ENCODE data around the gene RAB27A. TPM values are rescaled to one million over a fixed set of nuclear protein-coding genes. Genes with fewer than 3 reads are reported as not detected.

The RAB27A gene
- total and polyA plus RNA-seq, 10 of the 15 experiments (the other 5 are each of a cell fraction or from before 2014, with no cell fraction given) = 13.3 to 139 (median 35.2) TPM

GRCh38 chr15:55279746-55280351, 9.8 kb downstream of the RAB27A start (continued):
- TF ChIP-seq ZNF384 (IDR thresholded peaks at IDR 0.05; ENCODE audit: borderline replicate concordance, low read depth, low read length) (peak; percentile 87), FOXM1 (IDR thresholded peaks at IDR 0.05; ENCODE audit: low read depth, low read length) (peak; percentile 75; the same call in 1 of the 2 replicates), MTA2 (IDR thresholded peaks at IDR 0.05; ENCODE audit: low read depth) (peak; percentile 49; the same call in 1 of the 2 replicates), SKIL (IDR thresholded peaks at IDR 0.05; ENCODE audit: low read depth, poor library complexity, severe bottlenecking) (peak; percentile 90), CEBPB (IDR thresholded peaks at IDR 0.05; ENCODE audit: borderline replicate concordance in 1 of 2, low read depth in 2 of 2, low read length in 2 of 2) (peak in 1 of 2 experiments; percentile 51; a peak in 1 of 4 replicates), ASH2L (IDR thresholded peaks at IDR 0.05; ENCODE audit: borderline replicate concordance, low read depth) (no peak), NFYB (IDR thresholded peaks at IDR 0.05; ENCODE audit: insufficient read depth, low read depth, low read length) (no peak)
- TF ChIP-seq, protein P1, sequence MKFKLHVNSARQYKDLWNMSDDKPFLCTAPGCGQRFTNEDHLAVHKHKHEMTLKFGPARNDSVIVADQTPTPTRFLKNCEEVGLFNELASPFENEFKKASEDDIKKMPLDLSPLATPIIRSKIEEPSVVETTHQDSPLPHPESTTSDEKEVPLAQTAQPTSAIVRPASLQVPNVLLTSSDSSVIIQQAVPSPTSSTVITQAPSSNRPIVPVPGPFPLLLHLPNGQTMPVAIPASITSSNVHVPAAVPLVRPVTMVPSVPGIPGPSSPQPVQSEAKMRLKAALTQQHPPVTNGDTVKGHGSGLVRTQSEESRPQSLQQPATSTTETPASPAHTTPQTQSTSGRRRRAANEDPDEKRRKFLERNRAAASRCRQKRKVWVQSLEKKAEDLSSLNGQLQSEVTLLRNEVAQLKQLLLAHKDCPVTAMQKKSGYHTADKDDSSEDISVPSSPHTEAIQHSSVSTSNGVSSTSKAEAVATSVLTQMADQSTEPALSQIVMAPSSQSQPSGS (IDR thresholded peaks at IDR 0.05; ENCODE audit: low read length) = peak; percentile 98
- TF ChIP-seq, protein P2, sequence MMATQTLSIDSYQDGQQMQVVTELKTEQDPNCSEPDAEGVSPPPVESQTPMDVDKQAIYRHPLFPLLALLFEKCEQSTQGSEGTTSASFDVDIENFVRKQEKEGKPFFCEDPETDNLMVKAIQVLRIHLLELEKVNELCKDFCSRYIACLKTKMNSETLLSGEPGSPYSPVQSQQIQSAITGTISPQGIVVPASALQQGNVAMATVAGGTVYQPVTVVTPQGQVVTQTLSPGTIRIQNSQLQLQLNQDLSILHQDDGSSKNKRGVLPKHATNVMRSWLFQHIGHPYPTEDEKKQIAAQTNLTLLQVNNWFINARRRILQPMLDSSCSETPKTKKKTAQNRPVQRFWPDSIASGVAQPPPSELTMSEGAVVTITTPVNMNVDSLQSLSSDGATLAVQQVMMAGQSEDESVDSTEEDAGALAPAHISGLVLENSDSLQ (IDR thresholded peaks at IDR 0.05) = no peak
- TF ChIP-seq, protein P3, sequence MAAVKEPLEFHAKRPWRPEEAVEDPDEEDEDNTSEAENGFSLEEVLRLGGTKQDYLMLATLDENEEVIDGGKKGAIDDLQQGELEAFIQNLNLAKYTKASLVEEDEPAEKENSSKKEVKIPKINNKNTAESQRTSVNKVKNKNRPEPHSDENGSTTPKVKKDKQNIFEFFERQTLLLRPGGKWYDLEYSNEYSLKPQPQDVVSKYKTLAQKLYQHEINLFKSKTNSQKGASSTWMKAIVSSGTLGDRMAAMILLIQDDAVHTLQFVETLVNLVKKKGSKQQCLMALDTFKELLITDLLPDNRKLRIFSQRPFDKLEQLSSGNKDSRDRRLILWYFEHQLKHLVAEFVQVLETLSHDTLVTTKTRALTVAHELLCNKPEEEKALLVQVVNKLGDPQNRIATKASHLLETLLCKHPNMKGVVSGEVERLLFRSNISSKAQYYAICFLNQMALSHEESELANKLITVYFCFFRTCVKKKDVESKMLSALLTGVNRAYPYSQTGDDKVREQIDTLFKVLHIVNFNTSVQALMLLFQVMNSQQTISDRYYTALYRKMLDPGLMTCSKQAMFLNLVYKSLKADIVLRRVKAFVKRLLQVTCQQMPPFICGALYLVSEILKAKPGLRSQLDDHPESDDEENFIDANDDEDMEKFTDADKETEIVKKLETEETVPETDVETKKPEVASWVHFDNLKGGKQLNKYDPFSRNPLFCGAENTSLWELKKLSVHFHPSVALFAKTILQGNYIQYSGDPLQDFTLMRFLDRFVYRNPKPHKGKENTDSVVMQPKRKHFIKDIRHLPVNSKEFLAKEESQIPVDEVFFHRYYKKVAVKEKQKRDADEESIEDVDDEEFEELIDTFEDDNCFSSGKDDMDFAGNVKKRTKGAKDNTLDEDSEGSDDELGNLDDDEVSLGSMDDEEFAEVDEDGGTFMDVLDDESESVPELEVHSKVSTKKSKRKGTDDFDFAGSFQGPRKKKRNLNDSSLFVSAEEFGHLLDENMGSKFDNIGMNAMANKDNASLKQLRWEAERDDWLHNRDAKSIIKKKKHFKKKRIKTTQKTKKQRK (IDR thresholded peaks at IDR 0.05; ENCODE audit: low read depth, low read length) = no peak
